Medulla oblongata (tissue), 1 donor: ENCODE data around the gene PDE7B.
"Not testable (repeated sequence)": the region's sequence is repeated elsewhere in the genome, so short reads cannot be mapped to it uniquely, and the experiment has no call there.

Experiments used
- DNase-seq: peaks from one replicate; pipeline ENCODE4 v3.0.0-alpha.2; 2015; ENCODE audit errors: extremely low spot score

The PDE7B gene

DNA sequence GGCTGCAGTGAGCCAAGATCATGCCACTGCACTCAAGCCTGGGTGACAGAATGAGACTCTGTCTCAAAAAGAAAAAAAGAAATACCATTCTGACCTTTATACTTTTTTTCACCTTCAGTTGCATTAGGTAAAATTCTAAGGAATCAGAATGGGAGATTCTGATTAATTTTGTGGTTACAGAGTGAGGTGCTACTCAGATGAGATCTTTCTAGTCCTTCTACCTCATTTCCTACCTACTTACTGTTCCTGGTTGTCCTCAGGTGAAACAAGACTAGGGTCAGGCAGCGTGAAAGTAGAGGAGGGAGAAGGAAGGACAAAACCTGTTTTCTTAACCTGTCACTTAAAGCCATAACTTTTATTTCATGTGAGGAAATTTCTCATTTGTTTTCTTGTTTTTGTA is 334.9 kb downstream of the PDE7B start:
- no peak for DNase-seq

DNA sequence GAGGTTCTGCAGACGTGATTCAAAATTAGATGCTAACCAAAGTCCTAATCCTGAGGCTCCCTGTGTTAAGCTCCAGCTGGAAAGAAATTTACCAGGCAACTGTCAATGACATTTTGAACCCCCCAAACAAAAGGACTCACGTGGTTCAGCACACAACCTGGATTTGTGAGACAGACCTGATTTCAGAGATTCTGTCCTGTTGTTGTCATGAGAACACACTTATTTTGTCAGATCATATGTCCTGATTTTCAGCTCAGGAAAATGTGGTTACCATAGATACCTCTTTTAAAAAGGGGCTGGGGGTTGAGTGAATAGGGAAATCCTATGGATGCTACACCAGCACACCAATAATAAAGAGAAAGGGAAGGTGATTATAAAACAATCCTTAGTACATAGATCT is 337.0 kb downstream of the PDE7B start:
- no peak for DNase-seq

DNA sequence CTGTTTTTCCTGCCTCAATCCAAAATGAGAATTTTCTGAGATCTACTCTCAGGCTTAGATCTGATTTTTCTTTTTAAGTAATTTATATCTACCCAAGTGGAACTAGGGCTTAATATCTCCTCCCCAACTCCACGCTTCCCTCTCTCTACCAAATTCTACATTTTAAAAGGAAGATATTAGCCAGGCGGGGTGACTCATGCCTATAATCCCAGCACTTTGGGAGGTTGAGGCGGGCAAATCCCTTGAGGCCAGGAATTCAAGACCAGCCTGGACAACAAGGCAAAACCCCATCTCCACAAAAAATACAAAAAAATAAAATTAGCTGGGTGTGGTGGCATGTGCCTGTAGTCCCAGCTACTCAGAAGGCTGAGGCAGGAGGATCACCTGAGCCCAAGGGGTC is 337.6 kb downstream of the PDE7B start:
- no peak for DNase-seq

DNA sequence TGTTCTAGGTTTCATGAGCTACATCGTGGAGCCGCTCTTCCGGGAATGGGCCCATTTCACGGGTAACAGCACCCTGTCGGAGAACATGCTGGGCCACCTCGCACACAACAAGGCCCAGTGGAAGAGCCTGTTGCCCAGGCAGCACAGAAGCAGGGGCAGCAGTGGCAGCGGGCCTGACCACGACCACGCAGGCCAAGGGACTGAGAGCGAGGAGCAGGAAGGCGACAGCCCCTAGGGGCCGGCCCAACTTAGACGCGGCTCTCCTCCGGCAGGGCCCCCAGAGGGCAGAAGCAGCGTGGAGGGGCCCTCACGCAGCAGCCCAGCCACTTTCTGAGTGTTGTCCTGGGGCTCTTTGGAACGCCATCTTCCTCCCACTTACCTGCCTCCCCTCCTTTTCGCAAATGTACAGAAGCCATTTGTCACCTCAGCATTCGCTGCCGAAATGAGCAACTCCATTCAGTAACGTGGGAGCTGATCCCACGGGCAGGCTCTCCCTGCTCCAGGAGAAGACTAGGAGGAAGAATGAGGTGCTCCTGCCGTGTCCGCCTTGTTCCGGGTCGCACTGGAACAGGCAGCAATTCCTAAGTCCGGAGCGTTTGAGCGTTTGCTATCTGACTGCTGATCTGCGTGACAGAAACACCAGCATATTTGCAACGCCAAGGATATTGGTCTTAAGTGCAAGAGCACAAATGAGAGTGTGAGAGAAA is 340.3 kb downstream of the PDE7B start:
- no peak for DNase-seq

DNA sequence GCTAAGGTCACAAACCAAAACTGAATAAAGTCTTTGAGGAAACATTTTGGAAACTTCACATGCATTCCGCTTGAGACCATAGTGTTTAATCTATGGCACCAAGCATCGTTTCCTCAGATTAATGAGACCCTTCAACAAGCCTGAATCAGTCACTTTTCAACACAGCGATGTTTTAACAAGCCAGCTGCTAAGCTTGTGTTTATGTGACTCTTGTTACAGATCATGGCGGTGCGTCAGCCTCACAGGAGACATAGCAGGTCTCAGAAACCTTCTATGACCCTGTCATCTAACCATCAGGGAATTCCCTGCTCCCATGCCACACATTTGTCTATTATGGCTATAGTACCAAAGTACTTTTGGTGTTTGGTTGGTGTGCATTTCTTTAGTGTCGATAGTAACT is 341.4 kb downstream of the PDE7B start:
- DNase-seq, result no peak

DNA sequence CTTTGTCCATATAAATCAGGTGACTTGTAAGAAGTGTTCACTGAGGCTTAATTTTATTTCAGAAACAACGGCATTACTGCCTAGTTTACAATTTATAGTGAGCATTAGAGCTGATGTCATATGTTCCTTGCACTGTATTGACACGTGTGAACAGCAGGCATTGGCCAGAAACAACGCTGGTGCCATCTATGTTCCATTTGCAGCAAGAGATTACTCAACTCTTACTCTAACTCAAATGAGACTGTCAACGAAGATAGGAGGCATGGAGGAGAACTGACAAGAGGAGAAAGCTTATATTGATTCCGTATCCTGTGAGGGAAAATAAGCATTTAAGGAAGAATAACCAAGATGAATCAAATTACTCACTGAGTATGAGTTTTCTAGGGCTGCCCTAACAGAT is 350.2 kb downstream of the PDE7B start:
- DNase-seq, result no peak

DNA sequence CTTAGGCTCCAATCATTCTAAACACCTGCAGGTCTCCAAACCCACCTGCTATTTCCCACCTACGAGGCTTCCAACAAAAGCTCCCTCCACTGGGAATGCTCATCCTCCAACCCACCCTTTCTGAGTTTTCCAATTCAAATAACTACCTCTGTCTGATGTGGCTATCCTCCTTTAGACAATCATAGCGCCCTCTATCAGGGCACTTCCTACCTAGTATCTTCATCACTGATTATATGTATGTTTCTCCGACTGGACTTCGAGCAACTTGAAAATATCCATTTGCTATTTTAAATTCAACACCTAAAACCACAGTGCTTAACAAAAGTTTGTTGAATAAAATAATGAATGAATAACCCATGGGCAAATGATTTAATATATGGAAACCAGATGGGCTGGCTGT is 357.3 kb downstream of the PDE7B start:
- no peak for DNase-seq

DNA sequence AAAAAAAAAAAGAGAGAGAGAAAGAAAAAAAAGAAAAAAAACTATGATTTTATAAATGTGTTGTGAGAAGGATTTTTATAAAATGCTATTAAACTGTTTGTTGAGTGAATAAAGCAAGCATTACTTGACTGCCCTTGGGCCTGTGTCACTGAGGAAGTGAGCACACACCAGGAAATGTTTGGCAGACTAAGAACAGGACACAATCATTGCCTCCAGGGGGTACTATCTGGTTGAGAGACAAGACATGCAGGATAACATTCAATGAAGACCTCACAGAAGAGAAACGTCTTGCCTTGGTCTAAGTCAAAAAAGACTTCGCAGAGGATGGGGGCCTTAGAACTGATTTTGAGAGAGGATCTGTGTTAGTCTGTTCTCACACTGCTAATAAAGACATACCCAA is 358.0 kb downstream of the PDE7B start:
- no peak for DNase-seq

DNA sequence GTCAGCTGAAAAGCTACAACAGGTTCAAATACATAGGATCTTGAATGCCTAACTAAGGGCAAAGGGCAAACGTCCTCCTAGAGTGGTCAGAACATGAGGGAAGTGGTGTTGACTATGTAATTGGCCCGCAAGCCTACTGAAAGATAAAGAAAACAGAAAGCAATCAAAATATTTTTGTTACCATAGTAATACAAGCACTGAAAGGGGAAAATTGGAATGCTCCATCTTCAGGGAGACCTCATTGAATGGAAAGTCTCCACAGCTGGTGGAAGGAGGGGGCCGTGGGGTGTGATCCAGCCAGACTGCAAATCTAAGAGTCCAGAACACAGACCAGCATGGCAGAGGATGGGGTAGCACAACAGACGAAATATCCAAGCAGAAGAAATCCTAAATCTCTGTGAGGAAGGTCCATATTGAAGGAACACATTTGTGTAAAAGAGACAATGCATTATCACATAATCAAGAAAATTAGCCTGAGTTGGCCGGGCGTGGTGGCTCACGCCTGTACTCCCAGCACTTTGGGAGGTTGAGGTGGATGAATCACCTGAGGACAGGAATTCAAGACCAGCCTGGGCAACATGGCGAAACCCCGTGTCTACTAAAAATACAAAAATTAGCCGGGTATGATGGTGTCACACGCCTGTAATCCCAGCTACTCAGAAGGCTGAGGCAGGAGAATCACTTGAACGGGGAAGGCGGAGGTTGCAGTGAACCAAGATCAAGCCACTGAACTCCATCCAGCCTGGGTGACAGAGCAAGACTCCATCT is 359.1 kb downstream of the PDE7B start:
- no peak for DNase-seq

DNA sequence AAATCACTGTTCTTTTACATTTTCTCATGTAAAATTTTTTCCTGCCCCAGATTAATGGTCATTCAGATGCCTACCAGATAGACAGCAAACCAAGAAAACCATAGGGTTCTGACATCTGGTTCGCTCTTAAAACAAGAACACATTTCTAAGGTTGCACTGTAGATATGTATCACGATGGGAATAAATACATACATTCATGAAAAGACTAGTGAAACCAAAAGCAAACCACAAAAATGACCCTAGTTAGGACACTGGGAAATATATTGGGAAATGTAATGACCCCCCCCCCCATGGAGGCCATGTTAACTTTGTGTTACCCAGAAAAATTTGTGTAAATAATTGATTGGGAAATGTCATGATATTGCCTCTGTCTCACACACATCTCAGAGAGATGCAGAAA is 361.1 kb downstream of the PDE7B start:
- DNase-seq, result no peak

DNA sequence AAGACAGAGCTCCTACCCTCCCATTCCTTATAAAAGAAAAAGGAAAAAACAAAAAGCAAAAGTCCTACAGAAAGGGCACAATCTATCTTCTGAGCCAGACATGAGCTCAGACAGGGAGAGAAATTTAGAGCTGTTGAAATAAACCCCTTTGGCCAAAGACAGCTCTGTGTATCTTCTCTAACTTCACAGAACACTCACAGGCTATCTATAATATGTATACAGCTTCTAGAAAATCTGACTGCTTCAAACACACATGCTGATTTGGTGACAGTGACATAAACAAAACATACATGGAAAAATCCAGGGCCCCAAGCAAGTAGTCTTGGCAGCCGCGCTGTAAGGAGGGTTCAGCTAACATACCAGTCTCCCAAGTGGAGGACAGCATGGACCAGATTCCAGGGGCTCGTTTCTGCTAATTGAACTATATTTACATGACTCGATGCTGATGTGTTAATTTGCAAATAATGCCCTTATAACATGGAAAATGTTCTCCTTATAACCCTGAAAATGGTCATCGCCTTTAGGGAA is 361.6 kb downstream of the PDE7B start:
- no peak for DNase-seq

DNA sequence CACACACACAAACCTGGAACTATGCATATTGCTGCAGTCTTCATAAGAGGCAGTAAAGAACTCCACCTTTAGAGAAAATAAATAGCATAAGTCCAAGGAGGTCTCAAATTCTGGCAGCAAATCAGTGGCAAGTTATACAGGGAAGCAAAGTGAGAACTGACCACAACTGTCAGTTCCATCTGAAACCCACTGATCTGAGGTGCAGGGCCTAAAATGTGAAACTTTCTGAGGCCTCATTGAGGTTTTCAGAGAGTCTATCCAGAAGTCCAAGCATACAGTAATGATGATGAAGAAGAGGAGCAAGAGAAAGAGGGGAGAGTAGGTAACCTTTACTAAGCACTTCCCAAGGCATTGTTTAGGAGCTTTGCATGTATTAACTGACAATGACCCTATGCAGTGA is 362.4 kb downstream of the PDE7B start:
- DNase-seq, result no peak

DNA sequence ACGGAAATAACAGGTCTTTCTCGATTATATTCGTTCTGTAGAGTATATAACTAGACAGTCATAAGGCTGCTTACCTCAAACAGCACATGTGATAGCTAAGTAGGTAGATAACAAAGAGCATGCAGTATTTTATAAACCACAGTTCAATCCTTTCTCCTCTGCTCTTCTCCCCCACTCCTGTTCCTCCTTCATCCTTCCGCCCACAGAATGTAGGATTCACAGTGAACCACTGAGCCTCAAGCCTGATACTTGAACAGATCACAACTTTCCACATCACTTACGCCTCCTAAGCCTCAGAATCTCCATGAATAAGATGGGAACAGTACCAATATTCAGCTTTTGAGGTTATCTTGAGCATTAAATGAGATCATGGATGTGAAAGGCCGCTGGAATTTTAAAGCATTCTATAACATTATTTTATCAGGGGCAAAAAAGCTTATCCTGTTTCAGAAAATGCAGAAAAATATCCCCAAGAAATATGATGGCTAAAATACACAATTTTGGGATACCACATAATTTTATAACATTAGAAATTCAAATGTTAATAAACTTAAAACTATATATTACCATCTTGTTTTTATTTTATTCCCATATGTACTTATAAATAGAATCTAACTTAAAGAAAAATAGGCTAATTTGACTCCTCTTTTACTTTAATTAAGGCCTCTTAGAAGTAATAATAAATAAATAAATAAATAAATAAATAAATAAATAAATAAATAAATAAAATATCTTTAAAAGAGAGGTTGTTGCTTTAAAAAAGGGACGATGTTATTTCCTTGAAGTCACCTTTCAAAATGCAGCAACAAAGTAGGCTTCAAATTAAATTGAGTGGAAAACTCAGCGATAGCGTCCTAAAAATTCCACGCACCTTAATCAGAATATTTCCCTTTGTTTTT is 365.3 kb downstream of the PDE7B start:
- DNase-seq, result no peak

DNA sequence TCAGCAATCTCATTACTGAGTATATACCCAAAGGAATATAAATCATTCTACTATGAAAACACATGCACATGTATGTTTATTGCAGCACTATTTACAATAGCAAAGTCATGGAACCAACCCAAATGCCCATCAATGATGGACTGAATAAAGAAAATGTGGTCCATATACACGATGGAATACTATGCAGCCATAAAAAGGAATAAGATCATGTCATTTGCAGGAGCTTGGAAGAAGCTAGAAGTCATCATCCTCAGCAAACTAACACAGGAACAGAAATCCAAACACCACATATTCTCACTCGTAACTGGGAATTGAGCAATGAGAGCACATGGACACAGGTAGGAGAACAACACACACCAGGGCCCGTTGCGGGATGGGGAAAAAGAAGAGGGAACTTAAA is 373.5 kb downstream of the PDE7B start:
- not testable (repeated sequence) for DNase-seq

DNA sequence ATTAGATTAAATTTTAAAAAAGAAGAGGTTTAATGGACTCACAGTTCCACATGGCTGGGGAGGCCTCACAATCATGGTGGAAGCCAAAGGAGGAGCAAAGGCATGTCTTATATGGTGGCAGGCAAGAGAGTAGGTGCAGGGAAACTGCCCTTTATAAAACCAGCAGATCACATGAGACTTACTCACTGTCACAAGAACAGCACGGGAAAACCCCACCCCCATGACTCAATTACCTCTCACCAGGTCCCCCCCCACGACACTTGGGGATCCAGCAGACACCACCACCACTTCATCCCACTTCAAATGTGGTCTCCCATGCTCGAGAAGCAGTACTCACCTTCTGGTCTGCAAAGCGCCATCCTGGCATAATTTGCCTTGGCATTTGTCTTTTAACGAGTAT is 374.0 kb downstream of the PDE7B start:
- no peak for DNase-seq

DNA sequence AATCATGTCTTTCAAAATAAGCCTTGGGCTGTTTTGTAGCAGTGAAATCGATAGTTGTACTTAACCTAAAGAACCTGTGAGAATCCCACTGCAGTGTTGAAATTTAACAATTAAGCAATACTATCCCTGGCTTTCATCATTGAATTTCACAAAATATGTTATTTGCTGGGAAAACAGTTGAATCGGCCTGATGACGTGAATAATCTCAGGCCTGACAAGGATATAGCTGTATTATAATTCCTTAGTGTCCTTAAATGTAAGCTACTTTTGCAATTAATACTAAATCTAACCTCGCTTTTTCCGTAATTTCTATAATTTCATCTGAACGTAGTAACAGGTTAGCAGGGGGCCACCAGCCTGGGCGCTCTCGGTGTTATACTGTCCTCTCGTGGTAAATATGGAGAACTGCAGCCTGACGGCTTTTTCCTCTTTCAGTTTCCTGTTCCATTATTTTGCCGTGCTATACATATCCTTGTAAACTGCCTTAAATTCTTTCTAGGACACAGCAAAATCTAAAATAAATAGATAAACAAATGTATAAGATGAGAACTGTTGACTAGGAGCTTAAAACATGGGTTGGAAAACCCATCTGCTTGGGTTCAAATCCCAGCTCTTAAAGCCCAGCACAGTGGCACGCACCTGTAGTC is 374.6 kb downstream of the PDE7B start:
- peak; percentile 70 for DNase-seq

DNA sequence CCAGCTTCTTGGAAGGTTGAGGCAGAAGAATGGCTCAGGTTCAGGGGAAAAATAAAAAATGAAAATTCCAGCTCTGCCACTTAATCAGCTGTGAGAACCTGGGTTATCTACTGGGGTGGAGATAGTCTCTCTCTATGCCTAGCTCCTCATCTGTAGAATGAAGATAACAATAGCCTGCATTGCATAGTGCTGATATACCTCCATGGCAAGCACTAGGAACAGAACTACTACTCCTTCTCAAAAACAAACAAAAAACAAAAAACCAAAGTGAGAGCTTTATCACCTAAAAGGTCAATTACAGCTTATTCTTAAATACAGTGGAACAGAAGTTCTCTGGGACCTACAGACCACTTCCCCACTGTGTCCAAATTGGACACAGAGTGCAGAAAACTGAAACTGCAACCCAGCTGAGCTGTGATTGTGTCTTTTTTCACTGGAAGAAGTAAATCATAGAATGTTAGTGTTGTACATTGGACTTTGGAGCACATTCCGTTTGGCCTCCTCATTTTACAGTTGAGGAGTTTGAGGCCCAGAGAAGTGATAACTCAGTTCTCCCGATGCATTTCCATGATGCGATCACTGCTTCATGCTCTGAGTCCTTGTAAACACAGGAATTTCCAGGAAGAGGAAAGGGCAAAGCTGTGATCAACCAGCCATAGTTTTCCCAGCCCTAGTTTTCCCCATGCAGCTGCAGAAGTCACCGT is 375.3 kb downstream of the PDE7B start:
- no peak for DNase-seq

DNA sequence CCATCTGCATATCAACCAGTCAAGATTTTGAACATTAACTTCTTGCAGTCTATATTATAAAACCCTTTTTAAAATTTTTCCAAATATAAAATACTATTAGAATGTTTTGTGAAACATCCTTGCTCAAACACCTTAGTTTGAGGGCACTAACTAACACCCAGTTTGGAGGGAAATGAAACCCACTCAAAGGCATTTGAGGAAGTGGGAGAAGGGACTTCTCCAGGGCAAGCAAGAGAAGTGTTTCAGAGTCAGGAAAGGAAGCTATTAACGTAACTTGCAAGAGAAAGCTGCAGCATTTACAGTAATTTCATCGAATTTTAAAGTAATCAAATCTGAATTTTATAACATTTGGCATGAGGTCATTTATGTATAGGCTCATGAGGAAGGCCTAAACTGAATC is 377.3 kb downstream of the PDE7B start:
- DNase-seq, result peak; percentile 69

DNA sequence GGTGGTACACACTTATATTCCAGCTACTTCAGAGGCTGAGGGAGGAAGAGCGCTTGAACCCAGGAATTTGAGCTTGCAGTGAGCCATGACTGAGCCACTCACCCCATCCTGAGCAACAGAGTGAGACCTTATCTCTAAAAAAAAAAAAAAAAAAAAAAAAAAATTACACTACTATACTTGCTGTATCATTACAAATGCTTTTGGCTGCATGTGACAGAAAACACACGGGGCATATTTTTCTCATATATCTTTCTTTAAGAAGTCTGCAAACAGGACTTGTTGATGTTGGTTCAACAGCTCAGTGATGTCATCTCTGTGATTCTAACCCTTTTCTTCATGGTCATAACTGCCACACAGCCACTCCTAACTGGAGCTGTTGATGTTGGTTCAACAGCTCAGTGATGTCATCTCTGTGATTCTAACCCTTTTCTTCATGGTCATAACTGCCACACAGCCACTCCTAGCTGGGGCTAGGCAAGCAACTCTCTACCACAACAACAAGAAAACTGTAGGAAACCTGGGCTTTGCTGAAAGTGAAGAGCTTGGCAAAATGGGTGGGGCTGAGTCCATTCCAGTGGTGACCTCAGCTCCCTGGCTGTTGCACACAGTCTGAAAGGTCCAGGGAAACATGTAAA is 378.8 kb downstream of the PDE7B start:
- DNase-seq, result no peak

DNA sequence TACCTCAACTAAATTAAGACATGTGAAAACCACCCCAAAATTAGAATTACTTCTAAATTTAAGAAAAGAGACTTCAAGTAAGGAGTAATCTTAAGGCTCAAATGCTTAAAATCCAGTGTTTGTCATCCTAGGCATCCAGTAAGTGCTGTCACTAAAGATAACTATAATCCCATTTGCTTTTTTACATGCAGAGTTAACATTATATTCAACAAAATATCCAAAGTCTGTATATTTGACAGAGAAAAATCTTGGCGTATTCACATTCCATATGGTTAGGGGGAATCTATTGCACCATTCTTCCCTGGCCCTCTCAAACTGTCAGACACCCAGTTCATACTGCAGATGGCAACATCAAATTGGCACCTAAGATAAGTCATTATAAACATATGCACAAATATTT is 381.2 kb downstream of the PDE7B start:
- DNase-seq, result no peak

DNA sequence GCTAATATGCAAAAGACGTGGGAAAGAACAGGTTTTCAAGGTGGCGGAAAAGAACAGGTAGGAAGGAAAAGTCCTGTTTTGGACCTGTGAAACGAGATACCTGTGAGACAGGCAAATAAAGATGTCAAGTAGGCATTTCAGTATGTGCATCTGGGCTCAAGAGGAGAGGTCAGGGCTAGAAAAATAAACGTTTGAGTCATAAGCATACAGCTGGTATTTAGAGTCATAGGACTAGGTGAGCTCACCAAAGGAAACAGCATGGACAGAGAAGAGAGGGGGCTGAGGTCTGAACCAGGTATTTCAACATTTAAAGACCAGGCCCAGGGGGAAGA is 383.7 kb downstream of the PDE7B start:
- no peak for DNase-seq
